ENCODE measurements around the gene CASZ1. TPM values are rescaled to one million over a fixed set of nuclear protein-coding genes. Genes with fewer than 3 reads are reported as not detected.

Gene CASZ1
- total RNA-seq, 1 experiment from 2014 or later: 11.7 TPM

GRCh38 chr1:10761503-10762152, 34.8 kb downstream of the CASZ1 start:
- no peak overlapping the region for H3K27ac Mint-ChIP-seq
- peaks cover 20% of the 10 kb centered on the region for H3K4me1 Mint-ChIP-seq
- H3K4me3 Mint-ChIP-seq: no peak overlapping the region
- H3K27me3 Mint-ChIP-seq (ENCODE audit: low read depth): no peaks in the 10 kb centered on the region
- ChIA-PET POLR2A (interaction anchor here (0.7 kb wide), 1 partner anchor 1189 kb away, joined by 5 read pairs; no protein-coding TSS in a partner anchor), CTCF (interaction anchor here (1.3 kb wide), 1 partner anchor 8 kb away, joined by 4 read pairs; no protein-coding TSS in a partner anchor)
- TF ChIP-seq ZNF121 (CRISPR knock-in tag; IDR thresholded peaks at IDR 0.05) (no peak), ZBTB21 (CRISPR knock-in tag; IDR thresholded peaks at IDR 0.05; ENCODE audit: borderline replicate concordance) (no peak), CREB1 (CRISPR knock-in tag; IDR thresholded peaks at IDR 0.05) (no peak), NFE2L1 (CRISPR knock-in tag; IDR thresholded peaks at IDR 0.05) (no peak), GABPB1 (CRISPR knock-in tag; IDR thresholded peaks at IDR 0.05) (no peak), ZNF416 (CRISPR knock-in tag; IDR thresholded peaks at IDR 0.05) (no peak), JUN (CRISPR knock-in tag; IDR thresholded peaks at IDR 0.05) (no peak), TCF7 (CRISPR knock-in tag; IDR thresholded peaks at IDR 0.05; ENCODE audit: low read depth) (no peak), PREB (CRISPR knock-in tag; IDR thresholded peaks at IDR 0.05; ENCODE audit: borderline replicate concordance) (no peak), CBFB (CRISPR knock-in tag; IDR thresholded peaks at IDR 0.05; ENCODE audit: low read depth) (no peak), MXD4 (CRISPR knock-in tag; IDR thresholded peaks at IDR 0.05; ENCODE audit: borderline replicate concordance) (no peak)
- no peaks in the 10 kb centered on the region for H3K36me3 Mint-ChIP-seq
- no peaks in the 10 kb centered on the region for H3K9me3 Mint-ChIP-seq
- ATAC-seq: no peak
- no peak for DNase-seq (ENCODE audit: low spot score)

- no peaks in the 10 kb centered on the region for H3K9me3 Mint-ChIP-seq
- POLR2A ChIA-PET: interaction anchor here (0.7 kb wide), 1 partner anchor 1188 kb away, joined by 5 read pairs; no protein-coding TSS in a partner anchor
- peaks cover 18% of the 10 kb centered on the region for H3K4me1 Mint-ChIP-seq
- no peak overlapping the region for H3K4me3 Mint-ChIP-seq
- ATAC-seq (no peak), DNase-seq (ENCODE audit: low spot score) (no peak)
- H3K27me3 Mint-ChIP-seq (ENCODE audit: low read depth): no peaks in the 10 kb centered on the region
- no peak overlapping the region for H3K27ac Mint-ChIP-seq
- no peaks in the 10 kb centered on the region for H3K36me3 Mint-ChIP-seq
- CTCF ChIA-PET: interaction anchor here (1.3 kb wide), 1 partner anchor 8 kb away, joined by 4 read pairs; no protein-coding TSS in a partner anchor
- TF ChIP-seq ZNF425 (CRISPR knock-in tag; conservative IDR thresholded peaks at IDR 0.05) (no peak), KAT7 (CRISPR knock-in tag; IDR thresholded peaks at IDR 0.05; ENCODE audit: borderline replicate concordance) (no peak), NR2C2 (CRISPR knock-in tag; IDR thresholded peaks at IDR 0.05) (no peak), ETV6 (CRISPR knock-in tag; IDR thresholded peaks at IDR 0.05) (no peak), ATF6 (CRISPR knock-in tag; IDR thresholded peaks at IDR 0.05) (no peak), ZNF138 (CRISPR knock-in tag; conservative IDR thresholded peaks at IDR 0.05) (no peak), GTF2I (CRISPR knock-in tag; conservative IDR thresholded peaks at IDR 0.05) (no peak), ZNF512 (CRISPR knock-in tag; IDR thresholded peaks at IDR 0.05; ENCODE audit: borderline replicate concordance) (no peak), CREM (CRISPR knock-in tag; IDR thresholded peaks at IDR 0.05) (no peak), EMX1 (CRISPR knock-in tag; IDR thresholded peaks at IDR 0.05) (no peak), NFE2L1 (CRISPR knock-in tag; IDR thresholded peaks at IDR 0.05) (no peak), TP53 (CRISPR knock-in tag; IDR thresholded peaks at IDR 0.05) (no peak), FOXP1 (CRISPR knock-in tag; IDR thresholded peaks at IDR 0.05; ENCODE audit: borderline replicate concordance) (no peak), ZNF263 (CRISPR knock-in tag; IDR thresholded peaks at IDR 0.05; ENCODE audit: low read depth) (no peak), PREB (CRISPR knock-in tag; IDR thresholded peaks at IDR 0.05; ENCODE audit: borderline replicate concordance) (no peak), NFYB (CRISPR knock-in tag; conservative IDR thresholded peaks at IDR 0.05; ENCODE audit: low read depth) (no peak)
Observed at GRCh38 chr1:10760566-10761502, 35.6 kb downstream of the CASZ1 start.

Data from WTC11 (cell line).